GM21576 (cell line): ENCODE results near the gene NXPH3.

ENCODE experiments used
- ATAC-seq: cut with Tn5 transposase; IDR thresholded peaks from one replicate; pipeline ENCODE4 v1.9.1; 2021; ENCODE audit warnings: mild to moderate bottlenecking, moderate library complexity; ENCODE audit not compliant: unreplicated experiment

The NXPH3 gene

GRCh38 chr17:49618028-49618611, 42.4 kb downstream of the NXPH3 start:
- ATAC-seq = no peak

- no peak for ATAC-seq
Measured at GRCh38 chr17:49621420-49621819, 45.7 kb downstream of the NXPH3 start.

- ATAC-seq = no peak
Measured at GRCh38 chr17:49621946-49622529, 46.4 kb downstream of the NXPH3 start.

GRCh38 chr17:49624896-49625295, 49.2 kb downstream of the NXPH3 start:
- no peak for ATAC-seq

- ATAC-seq = no peak
Measured at GRCh38 chr17:49629447-49629846, 53.8 kb downstream of the NXPH3 start.

GRCh38 chr17:49630113-49630900, 54.6 kb downstream of the NXPH3 start:
- ATAC-seq = no peak

GRCh38 chr17:49631496-49631895, 55.8 kb downstream of the NXPH3 start:
- ATAC-seq = no peak
